ENCODE results near the gene ANAPC1. TPM values are rescaled to one million over a fixed set of nuclear protein-coding genes. Genes with fewer than 3 reads are reported as not detected.
"Not testable (repeated sequence)": the region's sequence is repeated elsewhere in the genome, so short reads cannot be mapped to it uniquely, and the experiment has no call there.

ANAPC1 gene
- total RNA-seq, 4 donors from 2014 or later: 28.9 to 57.1 (median 40.0) TPM

- H3K27me3 ChIP-seq, H3K4me3 ChIP-seq, ATAC-seq, H3K27ac ChIP-seq, H3K4me1 ChIP-seq, H3K9me3 ChIP-seq, H3K36me3 ChIP-seq: not testable (repeated sequence)
- peak in 3 of 4 experiments; percentile 11 to 21 (median 15) for TF ChIP-seq CTCF (IDR thresholded peaks at IDR 0.05)
- WGBS, 2 donors (ENCODE audit: low coverage in 1 of 2): 100% methylated on average over 2 of the region's 7 CpGs; no CpG with 5 or more reads in 1 of the 2 donors
Observed at GRCh38 chr2:111812970-111813622, 70.9 kb downstream of the ANAPC1 start.

GRCh38 chr2:111790633-111791032, 93.4 kb downstream of the ANAPC1 start:
- not testable (repeated sequence) for ATAC-seq

DNA sequence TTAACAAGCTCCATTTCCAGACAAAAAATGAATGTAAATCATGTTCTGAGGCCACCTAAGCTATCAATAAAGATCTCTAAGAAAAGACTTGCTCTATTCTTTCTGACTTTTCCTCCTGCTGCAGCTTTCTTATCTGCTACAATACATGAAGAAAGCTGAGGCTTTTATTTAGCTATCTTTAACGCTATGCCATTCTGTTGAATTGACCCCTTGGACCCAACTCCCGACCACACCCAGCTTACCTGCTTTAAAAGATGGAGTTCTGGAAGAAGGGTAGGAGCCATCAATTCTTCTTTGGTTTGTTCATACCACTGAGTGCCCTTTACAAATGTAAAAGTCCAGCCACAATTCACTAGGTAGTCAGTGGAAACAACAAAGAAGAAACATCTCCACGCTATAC, 99.9 kb downstream of the ANAPC1 start:
- H3K27me3 ChIP-seq, H3K4me3 ChIP-seq, ATAC-seq, H3K9me3 ChIP-seq, H3K27ac ChIP-seq, H3K4me1 ChIP-seq: not testable (repeated sequence)
- H3K36me3 ChIP-seq: peaks cover 0 to 34% of the 10 kb centered on the region in 2 donors
- WGBS, 2 donors (ENCODE audit: low coverage in 1 of 2): 60 to 73% methylated on average over 1 to 2 of the region's 3 CpGs

More at GRCh38 chr2:111790633-111791032, 93.4 kb downstream of the ANAPC1 start:
- not testable (repeated sequence) for H3K4me3 ChIP-seq, H3K9me3 ChIP-seq, H3K27me3 ChIP-seq, H3K4me1 ChIP-seq, H3K27ac ChIP-seq
- H3K36me3 ChIP-seq: peaks cover 0 to 24% of the 10 kb centered on the region in 2 donors
- 89% methylated on average over 1 of the region's 1 CpG; no CpG with 5 or more reads in 1 of the 2 donors for WGBS, 2 donors (ENCODE audit: low coverage in 1 of 2)

DNA sequence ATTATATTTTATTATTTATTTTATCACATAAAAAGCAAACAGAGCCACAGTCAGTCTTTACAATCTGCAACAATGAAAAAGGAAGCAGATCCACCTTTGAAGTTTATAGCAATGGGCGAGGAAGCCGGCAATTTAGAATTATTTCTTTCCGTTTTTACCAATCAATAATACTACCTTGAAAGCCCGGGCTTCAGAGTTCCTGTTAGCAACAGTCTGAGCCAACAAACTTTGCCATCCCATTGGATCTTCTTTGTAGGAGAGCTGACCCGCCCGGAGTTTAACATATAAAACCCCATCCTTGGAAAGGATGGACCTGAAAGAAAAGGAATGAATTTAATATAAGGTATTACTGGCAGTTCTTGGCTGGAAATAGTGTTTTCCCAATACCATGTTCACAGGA, 101.8 kb downstream of the ANAPC1 start:
- not testable (repeated sequence) for ATAC-seq, H3K27ac ChIP-seq, H3K4me1 ChIP-seq, H3K9me3 ChIP-seq, H3K27me3 ChIP-seq, H3K4me3 ChIP-seq
- 94 to 100% methylated on average over 2 to 6 of the region's 6 CpGs for WGBS, 2 donors (ENCODE audit: low coverage in 1 of 2)
- peaks cover 0 to 34% of the 10 kb centered on the region in 2 donors for H3K36me3 ChIP-seq

DNA sequence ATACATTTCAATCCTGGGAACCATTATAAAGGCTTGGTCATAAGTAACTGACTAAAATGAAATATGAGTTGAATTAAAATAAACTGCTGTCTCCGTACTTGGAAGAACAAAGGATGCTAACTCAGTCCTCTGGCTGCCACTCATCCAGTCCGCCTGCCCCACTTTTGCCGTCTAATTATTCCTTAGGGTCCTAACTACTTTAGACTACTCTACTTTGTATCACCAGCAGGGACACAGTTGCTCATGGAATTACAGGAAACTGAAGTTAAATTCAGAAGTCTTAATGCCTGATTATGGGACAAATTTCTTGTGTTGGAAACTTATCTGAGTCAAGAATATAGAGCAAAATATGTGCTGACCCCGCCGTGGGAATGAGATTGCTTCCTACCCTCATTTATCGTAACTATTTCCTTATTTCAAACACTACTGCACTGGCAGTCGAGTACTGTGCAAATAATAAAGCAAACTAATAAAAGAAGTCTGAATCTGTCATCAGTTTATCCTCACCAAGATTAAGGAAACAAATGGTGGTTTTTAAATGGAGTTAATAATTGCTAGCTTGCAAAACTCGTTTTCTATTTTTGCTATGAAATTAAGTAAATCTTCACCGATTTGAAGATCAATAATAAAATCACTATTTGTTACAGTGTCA, 102.4 kb downstream of the ANAPC1 start:
- H3K27ac ChIP-seq, H3K9me3 ChIP-seq, H3K4me1 ChIP-seq, H3K4me3 ChIP-seq, ATAC-seq, H3K27me3 ChIP-seq: not testable (repeated sequence)
- WGBS, 2 donors (ENCODE audit: low coverage in 1 of 2): 63 to 64% methylated on average over 5 to 9 of the region's 9 CpGs
- H3K36me3 ChIP-seq: peaks cover 0 to 33% of the 10 kb centered on the region in 2 donors

- H3K9me3 ChIP-seq, H3K4me1 ChIP-seq, ATAC-seq, H3K27ac ChIP-seq, H3K27me3 ChIP-seq, H3K4me3 ChIP-seq: not testable (repeated sequence)
- 85% methylated on average over 2 of the region's 4 CpGs; no CpG with 5 or more reads in 1 of the 2 donors for WGBS, 2 donors (ENCODE audit: low coverage in 1 of 2)
- H3K36me3 ChIP-seq: peaks cover 0 to 24% of the 10 kb centered on the region in 2 donors
Observed at GRCh38 chr2:111777155-111777554, 106.8 kb downstream of the ANAPC1 start.

GRCh38 chr2:111776296-111776695, 107.7 kb downstream of the ANAPC1 start:
- H3K36me3 ChIP-seq: peaks cover 0 to 19% of the 10 kb centered on the region in 2 donors
- H3K4me3 ChIP-seq, H3K27me3 ChIP-seq, H3K27ac ChIP-seq, H3K4me1 ChIP-seq, H3K9me3 ChIP-seq, ATAC-seq: not testable (repeated sequence)
- WGBS, 2 donors (ENCODE audit: low coverage in 1 of 2): no CpG with 5 or more reads among the region's 3 CpGs

GRCh38 chr2:111772180-111772579, 111.8 kb downstream of the ANAPC1 start:
- no CpG with 5 or more reads among the region's 6 CpGs for WGBS, 2 donors (ENCODE audit: low coverage in 1 of 2)
- not testable (repeated sequence) for H3K27me3 ChIP-seq, H3K4me1 ChIP-seq, H3K36me3 ChIP-seq, ATAC-seq, H3K4me3 ChIP-seq, H3K9me3 ChIP-seq, H3K27ac ChIP-seq

- not testable (repeated sequence) for H3K4me1 ChIP-seq, H3K36me3 ChIP-seq, H3K27ac ChIP-seq, ATAC-seq, H3K27me3 ChIP-seq, H3K4me3 ChIP-seq, H3K9me3 ChIP-seq
- WGBS, 2 donors (ENCODE audit: low coverage in 1 of 2): 100% methylated on average over 2 of the region's 3 CpGs; no CpG with 5 or more reads in 1 of the 2 donors
Observed at GRCh38 chr2:111770916-111771658, 112.9 kb downstream of the ANAPC1 start.

DNA sequence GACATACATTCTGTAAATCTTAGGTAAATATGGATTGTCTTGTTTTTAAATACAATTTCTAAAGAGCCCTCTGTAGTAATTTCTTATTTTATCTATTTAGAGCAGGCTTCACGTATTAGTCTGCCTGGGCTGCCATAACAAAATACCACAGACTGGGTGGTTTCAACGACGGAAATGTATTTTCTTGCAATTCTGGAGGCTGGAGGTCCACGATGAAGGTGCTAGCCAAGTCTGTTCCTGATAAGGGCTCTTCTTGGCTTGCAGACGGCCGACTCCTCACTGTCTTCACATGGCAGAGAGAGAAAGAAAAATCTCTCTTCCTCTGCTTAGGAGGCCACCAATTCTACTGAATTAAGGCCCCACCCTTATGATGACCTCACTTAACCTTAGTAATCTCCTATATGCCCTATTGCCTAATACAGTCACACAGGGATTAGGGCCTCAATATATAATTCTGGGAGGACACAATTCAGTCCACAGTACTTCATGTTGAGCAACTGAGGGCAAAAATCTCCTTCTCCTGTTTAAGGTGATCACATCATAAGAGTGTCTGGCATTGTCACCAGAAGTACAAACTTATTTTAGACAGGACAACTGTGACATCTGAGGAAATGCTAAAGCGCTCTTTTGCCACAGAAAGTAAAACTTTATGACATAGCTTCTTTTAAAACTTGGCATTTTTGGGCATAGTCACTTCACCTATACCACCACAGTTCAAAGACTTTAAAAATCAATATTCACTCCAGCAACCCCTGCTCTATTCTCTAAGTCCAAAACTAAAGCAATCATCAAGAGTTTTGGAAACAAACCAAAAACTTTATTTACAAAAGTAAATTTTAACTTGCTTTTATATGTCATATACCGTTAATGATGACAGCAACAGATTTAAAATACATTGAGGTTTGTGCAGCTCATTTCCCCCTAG, 115.5 kb downstream of the ANAPC1 start:
- not testable (repeated sequence) for H3K36me3 ChIP-seq, H3K4me1 ChIP-seq, H3K4me3 ChIP-seq, H3K27ac ChIP-seq, H3K27me3 ChIP-seq, ATAC-seq, H3K9me3 ChIP-seq
- WGBS, 2 donors (ENCODE audit: low coverage in 1 of 2): 88% methylated on average over 4 of the region's 8 CpGs; no CpG with 5 or more reads in 1 of the 2 donors

GRCh38 chr2:111767087-111767486, 116.9 kb downstream of the ANAPC1 start:
- not testable (repeated sequence) for H3K36me3 ChIP-seq, H3K4me1 ChIP-seq, H3K27ac ChIP-seq, ATAC-seq, H3K27me3 ChIP-seq, H3K9me3 ChIP-seq, H3K4me3 ChIP-seq
- WGBS, 2 donors (ENCODE audit: low coverage in 1 of 2): 80% methylated on average over 1 of the region's 4 CpGs; no CpG with 5 or more reads in 1 of the 2 donors

All from gastroesophageal sphincter (tissue), 4 donors.